ENCODE measurements around the gene LIMK2.
"Not testable (repeated sequence)": the region's sequence is repeated elsewhere in the genome, so short reads cannot be mapped to it uniquely, and the experiment has no call there.

The LIMK2 gene
- 31.4 to 37.8 reads per million in 2 donors for total RNA-seq

- peak; percentile 98 for DNase-seq
These were observed at the start of gene LIMK2 for GRCh38 chr22:31211862-31212730. Gene LIMK2, plus strand, starts transcription at chr22:31212298. Its CDS starts 111 bp downstream, at chr22:31212409.

GRCh38 chr22:31170971-31171370, 41.1 kb upstream of the LIMK2 start:
- no peak for DNase-seq

GRCh38 chr22:31171734-31172133, 40.4 kb upstream of the LIMK2 start:
- not testable (repeated sequence) for DNase-seq

GRCh38 chr22:31173386-31174145, 38.5 kb upstream of the LIMK2 start:
- no peak for DNase-seq

- no peak for DNase-seq
These were observed 35.2 kb upstream of the LIMK2 start for GRCh38 chr22:31176923-31177322.

GRCh38 chr22:31177420-31178162, 34.5 kb upstream of the LIMK2 start:
- DNase-seq = no peak

GRCh38 chr22:31178859-31179258, 33.2 kb upstream of the LIMK2 start:
- no peak for DNase-seq

GRCh38 chr22:31179345-31179744, 32.8 kb upstream of the LIMK2 start:
- no peak for DNase-seq

GRCh38 chr22:31184015-31184414, 28.1 kb upstream of the LIMK2 start:
- no peak for DNase-seq

- DNase-seq = no peak
These were observed 27.0 kb upstream of the LIMK2 start for GRCh38 chr22:31185056-31185455.

GRCh38 chr22:31187627-31188026, 24.5 kb upstream of the LIMK2 start:
- no peak for DNase-seq

- DNase-seq = no peak
These were observed 19.6 kb upstream of the LIMK2 start for GRCh38 chr22:31192513-31192912.

- no peak for DNase-seq
These were observed 19.0 kb upstream of the LIMK2 start for GRCh38 chr22:31193092-31193491.

- DNase-seq = not testable (repeated sequence)
These were observed 17.4 kb upstream of the LIMK2 start for GRCh38 chr22:31194681-31195080.

GRCh38 chr22:31199187-31199586, 12.9 kb upstream of the LIMK2 start:
- DNase-seq = no peak

- not testable (repeated sequence) for DNase-seq
These were observed 7.6 kb upstream of the LIMK2 start for GRCh38 chr22:31204352-31204984.

GRCh38 chr22:31205059-31205458, 7.0 kb upstream of the LIMK2 start:
- not testable (repeated sequence) for DNase-seq

GRCh38 chr22:31206460-31206859, 5.6 kb upstream of the LIMK2 start:
- not testable (repeated sequence) for DNase-seq

- DNase-seq = no peak
These were observed 5.0 kb upstream of the LIMK2 start for GRCh38 chr22:31206896-31207687.

GRCh38 chr22:31210556-31211421, 1.3 kb upstream of the LIMK2 start:
- DNase-seq = no peak

GRCh38 chr22:31211482-31211861, 626 bp upstream of the LIMK2 start:
- DNase-seq = no peak

All from T-helper 9 cell (primary cell).